Activated CD8-positive, alpha-beta memory T cell treated with anti-CD3 and anti-CD28 coated beads for 4 hours (primary cell): Measurements from ENCODE around the gene TAX1BP3.

ENCODE experiments used
- DNase-seq, 2 donors: peaks; one replicate each; pipeline ENCODE4 v3.0.0-alpha.2; 2020; ENCODE audit warnings: low read depth in 2 of 2

Gene TAX1BP3

DNA sequence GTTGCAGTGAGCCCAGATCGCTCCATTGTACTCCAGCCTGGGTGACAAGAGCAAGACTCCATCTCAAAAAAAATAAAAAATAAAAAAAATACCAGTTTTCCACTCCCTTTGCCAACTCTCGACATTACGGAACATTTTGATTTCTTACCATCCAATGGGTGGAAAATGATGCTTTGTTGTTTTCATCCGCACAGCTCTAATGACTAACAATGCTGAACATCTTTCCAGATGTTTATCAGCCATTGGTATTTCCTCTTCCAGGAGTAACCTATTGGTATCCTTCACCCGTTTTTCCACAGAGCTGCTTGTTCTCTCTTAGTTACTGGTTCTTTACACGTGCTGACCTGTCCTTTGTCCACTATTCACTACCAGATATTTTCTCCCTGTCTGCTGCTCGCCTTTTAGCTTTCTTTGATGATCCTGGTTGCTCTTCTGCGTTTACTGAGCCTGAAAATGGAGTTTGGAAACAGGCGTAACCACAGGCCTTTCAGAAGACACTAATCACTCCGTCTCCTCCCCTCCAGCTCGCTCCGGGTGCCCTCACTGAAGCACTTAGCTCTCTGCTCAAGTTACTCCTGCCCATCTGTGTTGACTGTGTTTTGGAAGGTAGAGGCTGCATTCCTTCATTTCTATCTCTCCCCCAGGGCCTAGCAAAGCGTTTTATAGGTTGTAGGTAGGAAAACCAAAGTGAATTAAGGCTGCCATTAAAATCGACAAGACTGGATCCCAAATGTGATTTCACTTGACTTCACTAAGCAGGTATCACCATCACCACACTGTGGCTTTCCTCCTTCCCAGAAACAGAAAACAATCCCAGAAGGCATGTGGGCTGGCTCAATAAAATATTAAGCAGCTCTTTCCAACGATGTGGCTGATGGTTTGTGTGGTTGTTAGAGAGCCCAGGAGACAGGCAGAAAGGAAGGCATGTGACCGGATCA is 41.3 kb downstream of the TAX1BP3 start:
- no peak for DNase-seq

DNA sequence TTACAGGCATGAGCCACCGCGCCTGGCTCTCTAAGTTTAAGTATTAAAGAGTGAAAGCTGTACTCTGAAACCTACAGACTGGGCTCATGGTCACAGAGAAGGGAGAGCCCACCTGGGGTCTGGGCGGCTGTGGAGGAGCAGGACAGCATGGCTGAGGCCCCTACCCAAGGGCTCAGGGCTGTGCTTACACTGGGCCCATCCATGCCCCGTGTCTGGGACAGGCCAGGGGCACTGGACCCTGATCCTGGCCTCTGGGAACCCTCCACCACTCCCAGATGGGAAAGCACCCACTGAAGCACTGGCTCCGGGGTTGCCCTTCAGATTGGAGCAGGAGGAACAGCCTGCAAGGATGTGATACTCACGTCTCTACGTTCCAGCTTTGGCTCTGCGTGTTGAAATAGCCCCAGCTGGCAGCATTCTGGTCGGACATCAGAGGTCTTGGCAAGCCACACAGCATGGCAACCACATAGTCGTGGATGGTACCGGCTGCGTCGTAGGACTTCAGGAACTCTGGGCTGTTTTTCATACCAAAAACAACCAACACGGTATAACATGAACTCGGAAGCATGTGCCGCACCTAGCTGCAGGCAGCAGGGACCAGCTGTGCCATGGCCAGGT is 45.3 kb downstream of the TAX1BP3 start:
- no peak for DNase-seq

DNA sequence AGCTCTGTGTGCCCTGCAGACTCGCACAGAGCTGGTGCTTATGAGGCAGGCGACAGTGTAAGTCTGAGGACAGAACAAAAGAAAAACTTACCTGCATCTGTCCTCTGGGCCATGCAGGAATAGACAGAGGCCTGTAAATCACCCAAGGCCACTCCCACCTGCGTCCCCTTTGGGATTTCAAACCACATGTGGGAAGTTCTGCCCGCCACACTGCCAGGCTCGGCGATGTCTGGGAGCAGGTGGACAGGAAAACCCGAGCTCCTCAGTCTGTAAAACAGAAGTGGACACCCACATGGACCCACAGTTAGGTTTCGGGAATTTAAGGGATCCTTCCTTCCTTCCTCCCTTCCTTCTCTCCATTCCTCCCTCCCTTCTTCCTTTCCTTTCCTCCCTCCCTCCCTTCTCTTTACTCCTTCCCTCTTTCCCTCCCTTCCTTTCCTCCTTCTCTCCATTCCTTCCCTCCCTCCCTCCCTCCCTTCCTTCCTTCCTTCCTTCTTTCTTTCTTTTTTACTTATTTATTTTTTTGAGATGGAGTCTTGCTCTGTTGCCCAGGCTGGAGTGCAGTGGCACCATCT is 47.1 kb downstream of the TAX1BP3 start:
- no peak for DNase-seq

DNA sequence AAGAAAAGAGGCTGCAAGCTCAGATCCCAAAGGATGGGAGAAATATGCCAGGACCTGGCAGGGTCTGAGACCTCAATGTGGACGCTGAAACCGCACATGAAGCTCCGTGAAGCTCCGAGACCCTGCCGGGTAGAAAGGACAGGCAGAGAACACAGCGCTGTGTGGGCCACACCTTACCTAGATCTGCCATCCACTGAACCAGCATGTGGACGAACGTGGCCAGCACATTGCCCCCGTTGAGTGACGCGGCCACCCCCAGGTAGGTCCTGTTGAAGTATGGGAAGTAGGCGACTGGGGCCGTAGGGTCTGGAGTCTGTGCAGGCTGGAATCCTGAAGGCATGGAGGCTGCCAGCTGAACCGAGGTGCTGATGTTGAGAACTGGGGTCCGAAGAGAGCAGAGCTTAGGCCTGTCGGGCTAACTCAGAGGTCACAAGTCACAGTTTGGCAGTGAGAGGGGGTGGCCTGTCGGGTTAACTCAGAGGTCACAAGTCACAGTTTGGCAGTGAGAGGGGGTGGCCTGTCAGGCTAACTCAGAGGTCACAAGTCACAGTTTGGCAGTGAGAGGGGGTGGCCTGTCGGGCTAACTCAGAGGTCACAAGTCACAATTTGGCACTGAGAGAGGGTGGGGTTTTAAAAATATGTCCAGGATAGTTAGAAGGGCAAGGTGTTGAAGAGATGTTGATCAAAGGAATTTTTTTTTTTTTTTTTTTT is 53.1 kb downstream of the TAX1BP3 start:
- DNase-seq, result no peak

DNA sequence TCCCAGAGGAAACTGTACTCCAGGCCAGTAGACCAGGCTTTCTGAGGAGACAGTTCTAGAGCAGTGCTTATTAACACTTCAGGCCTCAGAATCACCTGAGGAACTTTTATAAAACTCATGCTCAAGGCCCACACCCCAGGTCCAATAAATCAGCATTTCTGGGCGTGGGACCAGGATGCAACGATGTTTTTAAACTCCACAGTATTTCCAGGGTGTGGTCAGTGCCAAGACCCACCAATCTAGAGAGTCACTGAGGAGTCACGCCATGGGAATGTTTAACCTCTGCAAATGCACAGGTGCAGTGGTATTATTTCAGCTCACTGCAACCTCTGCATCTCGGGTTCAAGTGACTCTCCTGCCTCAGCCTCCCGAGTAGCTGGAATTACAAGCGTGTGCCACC is 55.3 kb downstream of the TAX1BP3 start:
- no peak for DNase-seq
